GM19043 (cell line): ENCODE measurements around the gene KLHDC2.
"Not testable (repeated sequence)": the region's sequence is repeated elsewhere in the genome, so short reads cannot be mapped to it uniquely, and the experiment has no call there.

Experiments
- ATAC-seq: cut with Tn5 transposase; IDR thresholded peaks from one replicate; pipeline ENCODE4 v1.9.1; 2021; ENCODE audit warnings: low read depth; ENCODE audit not compliant: unreplicated experiment

Gene KLHDC2

GRCh38 chr14:49767571-49768300 is at the start of gene KLHDC2:
KLHDC2 (plus strand) TSS chr14:49768153; CDS start chr14:49768469, 316 bp downstream.
- peak; percentile 84 for ATAC-seq

- ATAC-seq, result no peak
Measured at GRCh38 chr14:49720744-49721143, 47.2 kb upstream of the KLHDC2 start.

GRCh38 chr14:49721733-49722435 is 46.1 kb upstream of the KLHDC2 start:
- ATAC-seq, result not testable (repeated sequence)

- no peak for ATAC-seq
Measured at GRCh38 chr14:49727171-49727570, 40.8 kb upstream of the KLHDC2 start.

- ATAC-seq, result no peak
Measured at GRCh38 chr14:49732896-49733295, 35.1 kb upstream of the KLHDC2 start.

GRCh38 chr14:49733836-49734235 is 34.1 kb upstream of the KLHDC2 start:
- no peak for ATAC-seq

- not testable (repeated sequence) for ATAC-seq
Measured at GRCh38 chr14:49735669-49736068, 32.3 kb upstream of the KLHDC2 start.

- no peak for ATAC-seq
Measured at GRCh38 chr14:49745191-49745590, 22.8 kb upstream of the KLHDC2 start.

GRCh38 chr14:49746476-49746875 is 21.5 kb upstream of the KLHDC2 start:
- not testable (repeated sequence) for ATAC-seq

- no peak for ATAC-seq
Measured at GRCh38 chr14:49754570-49755097, 13.3 kb upstream of the KLHDC2 start.

- ATAC-seq, result no peak
Measured at GRCh38 chr14:49755378-49755777, 12.6 kb upstream of the KLHDC2 start.

- ATAC-seq, result no peak
Measured at GRCh38 chr14:49761839-49762551, 6.0 kb upstream of the KLHDC2 start.

- ATAC-seq, result no peak
Measured at GRCh38 chr14:49766839-49767238, 1.1 kb upstream of the KLHDC2 start.

GRCh38 chr14:49767270-49767570 is 733 bp upstream of the KLHDC2 start:
- no peak for ATAC-seq

GRCh38 chr14:49768301-49769121 is 558 bp downstream of the KLHDC2 start:
- peak; percentile 38 for ATAC-seq

- no peak for ATAC-seq
Measured at GRCh38 chr14:49769171-49769570, 1.2 kb downstream of the KLHDC2 start.

GRCh38 chr14:49769581-49770211 is 1.7 kb downstream of the KLHDC2 start:
- no peak for ATAC-seq

- no peak for ATAC-seq
Measured at GRCh38 chr14:49770212-49770817, 2.4 kb downstream of the KLHDC2 start.

GRCh38 chr14:49771691-49772090 is 3.7 kb downstream of the KLHDC2 start:
- ATAC-seq, result not testable (repeated sequence)

- no peak for ATAC-seq
Measured at GRCh38 chr14:49774106-49774505, 6.2 kb downstream of the KLHDC2 start.
